Renal cortical epithelial cell (primary cell): Measurements from ENCODE around the gene SLC6A3. TPM values are rescaled to one million over a fixed set of nuclear protein-coding genes. Genes with fewer than 3 reads are reported as not detected.

Experiments
- DNase-seq: peaks from one replicate; pipeline ENCODE4 v3.0.0-alpha.2; 2011; ENCODE audit warnings: low read depth
- total RNA-seq: library from RNA; depleted of rRNA; stranded (reverse); fragments of >200 nt; gene quantifications from 2 replicates; pipeline ENCODE4 v1.2.3, GENCODE V29; 2014

The SLC6A3 gene
- total RNA-seq, 1 donor from 2014 or later, result not detected

GRCh38 chr5:1409381-1410110 is 35.7 kb downstream of the SLC6A3 start:
- DNase-seq, result peak; percentile 4

GRCh38 chr5:1406681-1407640 is 38.3 kb downstream of the SLC6A3 start:
- DNase-seq, result no peak

GRCh38 chr5:1405539-1406530 is 39.4 kb downstream of the SLC6A3 start:
- no peak for DNase-seq

GRCh38 chr5:1405121-1405520 is 40.1 kb downstream of the SLC6A3 start:
- DNase-seq, result no peak

GRCh38 chr5:1404062-1404461 is 41.2 kb downstream of the SLC6A3 start:
- DNase-seq, result no peak

GRCh38 chr5:1402611-1403255 is 42.5 kb downstream of the SLC6A3 start:
- no peak for DNase-seq

- DNase-seq, result no peak
Measured at GRCh38 chr5:1401536-1402138, 43.6 kb downstream of the SLC6A3 start.

GRCh38 chr5:1400936-1401335 is 44.3 kb downstream of the SLC6A3 start:
- no peak for DNase-seq

GRCh38 chr5:1400211-1400855 is 44.9 kb downstream of the SLC6A3 start:
- DNase-seq, result no peak

GRCh38 chr5:1399737-1400136 is 45.5 kb downstream of the SLC6A3 start:
- DNase-seq, result no peak

GRCh38 chr5:1396293-1396816 is 48.9 kb downstream of the SLC6A3 start:
- no peak for DNase-seq

GRCh38 chr5:1394881-1395860 is 50.1 kb downstream of the SLC6A3 start:
- DNase-seq, result no peak

- no peak for DNase-seq
Measured at GRCh38 chr5:1393571-1394501, 51.4 kb downstream of the SLC6A3 start.

- no peak for DNase-seq
Measured at GRCh38 chr5:1392801-1393565, 52.3 kb downstream of the SLC6A3 start.

GRCh38 chr5:1392261-1392660 is 53.0 kb downstream of the SLC6A3 start:
- no peak for DNase-seq

- DNase-seq, result no peak
Measured at GRCh38 chr5:1391691-1392090, 53.5 kb downstream of the SLC6A3 start.
